Prostate gland (tissue), 2 donors: ENCODE data around the gene SHC3.

Experiments used
- CTCF ChIP-seq, 4 experiments: fragments of 200-600 bp in 2 of 4; fragments of 450-650 bp in 2 of 4; sonication (generic) in 2 of 4; IDR thresholded peaks; 1 replicate in 3 of 4; 2 replicates in 1 of 4; pipeline ENCODE4 v1.5.1; 2016 to 2019; ENCODE audit warnings: antibody characterized with exemption in 4 of 4, mild to moderate bottlenecking in 2 of 4, moderate library complexity in 2 of 4
- POLR2A ChIP-seq: fragments of 450-650 bp; IDR thresholded peaks from one replicate; pipeline ENCODE4 v1.6.1; 2016; ENCODE audit warnings: antibody characterized with exemption, mild to moderate bottlenecking

- TF ChIP-seq CTCF (IDR thresholded peaks at IDR 0.05) = no peak
- TF ChIP-seq POLR2A = no peak
Measured at GRCh38 chr9:89026876-89027275, 151.7 kb downstream of the SHC3 start.
